Measurements from ENCODE around the gene ATP1B2.

- TF ChIP-seq, protein P1, sequence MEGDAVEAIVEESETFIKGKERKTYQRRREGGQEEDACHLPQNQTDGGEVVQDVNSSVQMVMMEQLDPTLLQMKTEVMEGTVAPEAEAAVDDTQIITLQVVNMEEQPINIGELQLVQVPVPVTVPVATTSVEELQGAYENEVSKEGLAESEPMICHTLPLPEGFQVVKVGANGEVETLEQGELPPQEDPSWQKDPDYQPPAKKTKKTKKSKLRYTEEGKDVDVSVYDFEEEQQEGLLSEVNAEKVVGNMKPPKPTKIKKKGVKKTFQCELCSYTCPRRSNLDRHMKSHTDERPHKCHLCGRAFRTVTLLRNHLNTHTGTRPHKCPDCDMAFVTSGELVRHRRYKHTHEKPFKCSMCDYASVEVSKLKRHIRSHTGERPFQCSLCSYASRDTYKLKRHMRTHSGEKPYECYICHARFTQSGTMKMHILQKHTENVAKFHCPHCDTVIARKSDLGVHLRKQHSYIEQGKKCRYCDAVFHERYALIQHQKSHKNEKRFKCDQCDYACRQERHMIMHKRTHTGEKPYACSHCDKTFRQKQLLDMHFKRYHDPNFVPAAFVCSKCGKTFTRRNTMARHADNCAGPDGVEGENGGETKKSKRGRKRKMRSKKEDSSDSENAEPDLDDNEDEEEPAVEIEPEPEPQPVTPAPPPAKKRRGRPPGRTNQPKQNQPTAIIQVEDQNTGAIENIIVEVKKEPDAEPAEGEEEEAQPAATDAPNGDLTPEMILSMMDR (IDR thresholded peaks at IDR 0.05; ENCODE audit: low read length): no peak
- TF ChIP-seq EZH2 (optimal IDR thresholded peaks at IDR 0.05; ENCODE audit: low read depth, low read length): no peak
- TF ChIP-seq EZH2phosphoT487 (IDR thresholded peaks at IDR 0.05; ENCODE audit: low read length): no peak
Measured at GRCh38 chr17:7652388-7653356, 1.9 kb downstream of the ATP1B2 start.
